SU-DHL-6 (cell line): ENCODE data around the gene S100A4.

Experiments used
- CTCF ChIP-seq: fragments of 200-600 bp; sonication (generic); IDR thresholded peaks from one replicate; pipeline ENCODE4 v1.5.1; 2017; ENCODE audit warnings: antibody characterized with exemption, mild to moderate bottlenecking, low read length, moderate library complexity; ENCODE audit not compliant: insufficient read depth, poor library complexity, severe bottlenecking
- EZH2phosphoT487 ChIP-seq: fragments of 200-600 bp; sonication (generic), shearing (Covaris generic); conservative IDR thresholded peaks from 2 replicates; pipeline ENCODE4 v1.6.1; 2018; ENCODE audit warnings: mild to moderate bottlenecking, antibody characterized with exemption, low read length, moderate library complexity, mixed read lengths

DNA sequence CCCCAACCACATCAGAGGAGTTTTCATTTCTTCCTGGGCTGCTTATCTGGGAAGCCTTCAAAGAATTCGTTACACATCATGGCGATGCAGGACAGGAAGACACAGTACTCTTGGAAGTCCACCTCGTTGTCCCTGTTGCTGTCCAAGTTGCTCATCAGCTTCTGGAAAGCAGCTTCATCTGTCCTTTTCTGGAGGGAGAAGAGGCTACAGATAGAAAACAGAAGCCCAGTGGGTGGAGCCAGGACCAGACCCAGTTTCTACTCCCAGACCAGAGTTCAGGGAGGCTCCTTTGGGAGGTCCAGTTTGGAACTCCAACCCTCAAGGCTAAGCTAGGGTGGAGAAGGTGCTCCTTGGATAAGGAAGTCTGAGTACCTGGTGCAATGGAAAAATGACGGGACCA is 1.9 kb downstream of the S100A4 start:
- TF ChIP-seq CTCF (no peak), EZH2phosphoT487 (no peak)
